SK-N-SH (cell line): ENCODE data around the gene IL37. TPM values are rescaled to one million over a fixed set of nuclear protein-coding genes. Genes with fewer than 3 reads are reported as not detected.

Source experiments
- CTCF ChIA-PET: fragments of 300-600, 350-600 bp; formaldehyde crosslinking; extraction: SDS; loops from one replicate; lab custom pipeline; 2021; lab: Yijun Ruan, JAX
- POLR2A ChIA-PET: fragments of 350-600 bp; sonication (Branson Sonifier 250); formaldehyde crosslinking; extraction: SDS; loops from one replicate; lab custom pipeline; 2020; ENCODE audit warnings: antibody characterized with exemption, inconsistent platforms; lab: Yijun Ruan, JAX
- DNase-seq: peaks from one replicate; pipeline ENCODE4 v3.0.0; 2012
- H2AFZ ChIP-seq: fragments of 200-600 bp; sonication (generic); 2 replicates; pipeline ENCODE4 v1.8.1; 2016; ENCODE audit warnings: antibody characterized with exemption, mild to moderate bottlenecking, low read depth
- H3F3A ChIP-seq: fragments of 200-600 bp; sonication (generic); replicated peaks from 2 replicates; pipeline ENCODE3; 2016; ENCODE audit warnings: antibody characterized with exemption, mild to moderate bottlenecking; ENCODE audit not compliant: insufficient read depth
- H3K27ac ChIP-seq, 2 experiments: fragments of 200-500 bp in 1 of 2; fragments of 200-600 bp in 1 of 2; sonication (Bioruptor generic) in 1 of 2; sonication (generic), shearing (Covaris generic) in 1 of 2; 2 replicates each; pipeline versions ENCODE4 v1.5.1 to v1.6.1; 2014 to 2016; ENCODE audit warnings: low read depth in 2 of 2, inconsistent platforms in 1 of 2, low read length in 1 of 2, mild to moderate bottlenecking in 1 of 2, mixed read lengths in 1 of 2
- H3K27me3 ChIP-seq: fragments of 200-600 bp; sonication (generic), shearing (Covaris generic); 2 replicates; pipeline ENCODE4 v1.6.1; 2016; ENCODE audit warnings: mixed run types; ENCODE audit not compliant: insufficient read depth
- H3K36me3 ChIP-seq, 2 experiments: fragments of 200-500 bp in 1 of 2; fragments of 200-600 bp in 1 of 2; sonication (Bioruptor generic) in 1 of 2; sonication (generic) in 1 of 2; replicated peaks in 1 of 2; 2 replicates each; pipeline versions ENCODE3 to v1.5.1; 2014 to 2016; ENCODE audit warnings: low read length in 1 of 2, mild to moderate bottlenecking in 1 of 2; ENCODE audit not compliant: insufficient read depth in 2 of 2, control insufficient read depth in 1 of 2
- H3K4me1 ChIP-seq, 2 experiments: fragments of 200-500 bp in 1 of 2; fragments of 200-600 bp in 1 of 2; sonication (Bioruptor generic) in 1 of 2; sonication (generic), shearing (Covaris generic) in 1 of 2; 2 replicates each; pipeline versions ENCODE4 v1.5.1 to v1.6.1; 2014 to 2016; ENCODE audit warnings: low read depth in 1 of 2, low read length in 1 of 2, mixed run types in 1 of 2; ENCODE audit not compliant: insufficient read depth in 2 of 2, control insufficient read depth in 1 of 2
- H3K4me2 ChIP-seq: fragments of 200-600 bp; sonication (generic), shearing (Covaris generic); 2 replicates; pipeline ENCODE4 v1.6.1; 2017; ENCODE audit warnings: mixed run types
- H3K4me3 ChIP-seq, 2 experiments: fragments of 200-500 bp in 1 of 2; fragments of 200-600 bp in 1 of 2; sonication (Bioruptor generic) in 1 of 2; sonication (generic), shearing (Covaris generic) in 1 of 2; 2 replicates each; pipeline versions ENCODE4 v1.5.1 to v1.8.1; 2014 to 2016; ENCODE audit warnings: low read depth in 2 of 2, inconsistent platforms in 1 of 2, low read length in 1 of 2, mild to moderate bottlenecking in 1 of 2, mixed read lengths in 1 of 2, moderate library complexity in 1 of 2
- H3K79me2 ChIP-seq: fragments of 200-600 bp; sonication (generic); 2 replicates; pipeline ENCODE4 v1.8.1; 2017; ENCODE audit warnings: mild to moderate bottlenecking; ENCODE audit not compliant: insufficient read depth
- H3K9ac ChIP-seq: fragments of 200-600 bp; sonication (generic); 2 replicates; pipeline ENCODE4 v1.6.1; 2017; ENCODE audit warnings: mixed run types
- H3K9me2 ChIP-seq: fragments of 200-600 bp; sonication (generic); 2 replicates; pipeline ENCODE4 v1.6.1; 2017; ENCODE audit warnings: mixed run types
- H3K9me3 ChIP-seq: fragments of 200-600 bp; sonication (generic); 2 replicates; pipeline ENCODE4 v1.6.1; 2017; ENCODE audit warnings: mixed run types, mild to moderate bottlenecking, moderate library complexity
- H4K20me1 ChIP-seq: fragments of 200-600 bp; sonication (generic); 2 replicates; pipeline ENCODE4 v1.6.1; 2017; ENCODE audit warnings: mild to moderate bottlenecking, mixed run types; ENCODE audit not compliant: insufficient read depth
- CHD2 ChIP-seq: fragments of 150-350 bp; IDR thresholded peaks from 2 replicates; pipeline ENCODE4 v1.6.1; 2018; ENCODE audit warnings: low read length; ENCODE audit not compliant: partially characterized antibody
- ELF1 ChIP-seq: IDR thresholded peaks from 2 replicates; pipeline ENCODE4 v1.4.0; 2012
- EZH2phosphoT487 ChIP-seq: fragments of 200-600 bp; sonication (generic); IDR thresholded peaks from 2 replicates; pipeline ENCODE4 v1.6.1; 2017; ENCODE audit warnings: low read depth, mixed run types, mild to moderate bottlenecking, antibody characterized with exemption, moderate library complexity, borderline replicate concordance
- FOXM1 ChIP-seq: IDR thresholded peaks from 2 replicates; pipeline ENCODE4 v1.4.0; 2012; ENCODE audit warnings: low read depth, mild to moderate bottlenecking
- GABPA ChIP-seq: IDR thresholded peaks from 2 replicates; pipeline ENCODE4 v1.4.0; 2012; ENCODE audit warnings: low read depth, mild to moderate bottlenecking
- MEF2A ChIP-seq: IDR thresholded peaks from 2 replicates; pipeline ENCODE4 v1.4.0; 2012; ENCODE audit warnings: low read depth, borderline replicate concordance
- MXI1 ChIP-seq: IDR thresholded peaks from 2 replicates; pipeline ENCODE4 v1.6.1; 2012; ENCODE audit warnings: mild to moderate bottlenecking, low read depth, low read length, improper control_type of control experiment
- NRF1 ChIP-seq: IDR thresholded peaks from 2 replicates; pipeline ENCODE4 v1.6.1; 2012; ENCODE audit warnings: low read depth, mild to moderate bottlenecking, low read length
- REST ChIP-seq: IDR thresholded peaks from 2 replicates; pipeline ENCODE4 v1.6.1; 2012; ENCODE audit warnings: mild to moderate bottlenecking, low read depth, low read length, moderate library complexity
- RFX5 ChIP-seq: IDR thresholded peaks from 2 replicates; pipeline ENCODE4 v1.6.1; 2012; ENCODE audit warnings: mild to moderate bottlenecking, improper control_type of control experiment, low read length
- RXRA ChIP-seq: IDR thresholded peaks from 2 replicates; pipeline ENCODE4 v1.4.0; 2012; ENCODE audit warnings: low read depth, mild to moderate bottlenecking, borderline replicate concordance
- TAF1 ChIP-seq: IDR thresholded peaks from 2 replicates; pipeline ENCODE4 v1.6.1; 2012; ENCODE audit warnings: low read depth, mild to moderate bottlenecking, low read length, moderate library complexity, borderline replicate concordance
- TEAD4 ChIP-seq: IDR thresholded peaks from 2 replicates; pipeline ENCODE4 v1.4.0; 2012; ENCODE audit warnings: mild to moderate bottlenecking, borderline replicate concordance; ENCODE audit not compliant: insufficient read depth
- YY1 ChIP-seq: IDR thresholded peaks from 2 replicates; pipeline ENCODE4 v1.4.0; 2012; ENCODE audit warnings: low read depth, mild to moderate bottlenecking
- ZBTB33 ChIP-seq: IDR thresholded peaks from 2 replicates; pipeline ENCODE4 v1.4.0; 2012; ENCODE audit warnings: low read depth, borderline replicate concordance
- WGBS: methylation state at CpG from one replicate; pipeline ENCODE4 v1.1.6; 2017; ENCODE audit warnings: low lambda C conversion rate; 5-methylcytosine and 5-hydroxymethylcytosine counted together
- polyA plus RNA-seq, 3 experiments: library from polyadenylated mRNA; depleted of rRNA; stranded (reverse); fragments of >200 nt; gene quantifications; 2 replicates each; pipeline ENCODE4 v1.2.3, GENCODE V29; 2012
- TF ChIP-seq, protein P1 (sequence below): fragments of 200-600 bp; sonication (generic); IDR thresholded peaks from 2 replicates; pipeline ENCODE4 v1.6.1; 2017; ENCODE audit warnings: antibody characterized with exemption, mild to moderate bottlenecking, moderate library complexity
- TF ChIP-seq, protein P2 (sequence below): fragments of 150-350 bp; IDR thresholded peaks from 2 replicates; pipeline ENCODE4 v1.6.1; 2016; ENCODE audit warnings: mild to moderate bottlenecking, low read depth, low read length

The IL37 gene
- polyA plus RNA-seq, 1 of the 3 experiments (the other 2 are of a cell fraction), result not detected

GRCh38 chr2:112918256-112918655, 7.3 kb downstream of the IL37 start:
- Histone ChIP-seq H3K9me2 (no peaks in the 10 kb centered on the region), H3F3A (no peaks in the 10 kb centered on the region), H3K9me3 (no peaks in the 10 kb centered on the region), H3K27ac (no peak overlapping the region), H3K4me2 (no peak overlapping the region), H4K20me1 (no peaks in the 10 kb centered on the region), H3K36me3 (no peaks in the 10 kb centered on the region), H3K79me2 (no peaks in the 10 kb centered on the region), H3K4me3 (no peak overlapping the region), H3K27me3 (peaks cover 27% of the 10 kb centered on the region; the same call in 1 of the 2 replicates), H2AFZ (no peak overlapping the region), H3K9ac (no peak overlapping the region), H3K4me1 (no peaks in the 10 kb centered on the region)
- CTCF ChIA-PET, result interaction anchor here (1.5 kb wide), 1 partner anchor 41 kb away, joined by 3 read pairs; no protein-coding TSS in a partner anchor
- DNase-seq, result no peak
- WGBS, result 10% methylated on average over 4 of the region's 4 CpGs
- POLR2A ChIA-PET, result no interaction called here
- TF ChIP-seq RXRA (no peak), FOXM1 (no peak), MEF2A (no peak), MXI1 (no peak)

DNA sequence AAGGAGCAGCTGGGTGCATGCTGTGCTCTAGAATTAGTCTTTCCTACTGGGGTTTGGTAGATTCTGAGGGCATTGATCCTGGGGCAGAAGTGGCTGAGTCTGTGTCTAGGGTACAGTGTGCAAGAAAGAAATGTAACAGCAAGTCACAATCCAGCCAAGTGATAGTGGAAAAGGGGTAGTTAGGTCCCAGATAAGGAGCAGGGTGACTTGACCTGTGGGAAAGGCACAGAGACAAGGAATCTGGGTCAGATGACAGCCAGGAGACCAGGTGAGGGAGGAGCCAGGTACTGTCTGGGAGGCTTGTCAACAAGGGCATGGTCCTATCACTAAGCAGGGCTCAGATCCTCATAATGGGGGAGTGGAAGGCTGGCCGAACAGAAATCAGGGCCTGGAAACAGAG, 8.1 kb downstream of the IL37 start:
- ChIA-PET CTCF (no interaction called here), POLR2A (no interaction called here)
- Histone ChIP-seq H3K79me2 (no peaks in the 10 kb centered on the region), H3K9me2 (no peaks in the 10 kb centered on the region), H4K20me1 (no peaks in the 10 kb centered on the region), H3K36me3 (no peaks in the 10 kb centered on the region), H3K9ac (no peak overlapping the region), H3K4me1 (no peaks in the 10 kb centered on the region), H3K27me3 (peaks cover 35% of the 10 kb centered on the region; the same call in 1 of the 2 replicates), H2AFZ (no peak overlapping the region), H3K27ac (no peak overlapping the region), H3K4me2 (no peak overlapping the region), H3F3A (no peaks in the 10 kb centered on the region), H3K9me3 (no peaks in the 10 kb centered on the region), H3K4me3 (no peak overlapping the region)
- no peak for DNase-seq
- WGBS, result 15% methylated on average over 1 of the region's 1 CpG
- no peak for TF ChIP-seq YY1
- TF ChIP-seq CHD2, result no peak
- TF ChIP-seq TEAD4, result no peak
- no peak for TF ChIP-seq MXI1
- no peak for TF ChIP-seq TAF1
- TF ChIP-seq REST, result no peak
- no peak for TF ChIP-seq ZBTB33
- TF ChIP-seq RFX5, result no peak
- no peak for TF ChIP-seq ELF1
- TF ChIP-seq GABPA, result no peak
- no peak for TF ChIP-seq NRF1
- TF ChIP-seq, protein P1, sequence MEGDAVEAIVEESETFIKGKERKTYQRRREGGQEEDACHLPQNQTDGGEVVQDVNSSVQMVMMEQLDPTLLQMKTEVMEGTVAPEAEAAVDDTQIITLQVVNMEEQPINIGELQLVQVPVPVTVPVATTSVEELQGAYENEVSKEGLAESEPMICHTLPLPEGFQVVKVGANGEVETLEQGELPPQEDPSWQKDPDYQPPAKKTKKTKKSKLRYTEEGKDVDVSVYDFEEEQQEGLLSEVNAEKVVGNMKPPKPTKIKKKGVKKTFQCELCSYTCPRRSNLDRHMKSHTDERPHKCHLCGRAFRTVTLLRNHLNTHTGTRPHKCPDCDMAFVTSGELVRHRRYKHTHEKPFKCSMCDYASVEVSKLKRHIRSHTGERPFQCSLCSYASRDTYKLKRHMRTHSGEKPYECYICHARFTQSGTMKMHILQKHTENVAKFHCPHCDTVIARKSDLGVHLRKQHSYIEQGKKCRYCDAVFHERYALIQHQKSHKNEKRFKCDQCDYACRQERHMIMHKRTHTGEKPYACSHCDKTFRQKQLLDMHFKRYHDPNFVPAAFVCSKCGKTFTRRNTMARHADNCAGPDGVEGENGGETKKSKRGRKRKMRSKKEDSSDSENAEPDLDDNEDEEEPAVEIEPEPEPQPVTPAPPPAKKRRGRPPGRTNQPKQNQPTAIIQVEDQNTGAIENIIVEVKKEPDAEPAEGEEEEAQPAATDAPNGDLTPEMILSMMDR, result no peak
- no peak for TF ChIP-seq FOXM1
- TF ChIP-seq EZH2phosphoT487, result no peak
- TF ChIP-seq, protein P2, sequence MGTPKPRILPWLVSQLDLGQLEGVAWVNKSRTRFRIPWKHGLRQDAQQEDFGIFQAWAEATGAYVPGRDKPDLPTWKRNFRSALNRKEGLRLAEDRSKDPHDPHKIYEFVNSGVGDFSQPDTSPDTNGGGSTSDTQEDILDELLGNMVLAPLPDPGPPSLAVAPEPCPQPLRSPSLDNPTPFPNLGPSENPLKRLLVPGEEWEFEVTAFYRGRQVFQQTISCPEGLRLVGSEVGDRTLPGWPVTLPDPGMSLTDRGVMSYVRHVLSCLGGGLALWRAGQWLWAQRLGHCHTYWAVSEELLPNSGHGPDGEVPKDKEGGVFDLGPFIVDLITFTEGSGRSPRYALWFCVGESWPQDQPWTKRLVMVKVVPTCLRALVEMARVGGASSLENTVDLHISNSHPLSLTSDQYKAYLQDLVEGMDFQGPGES, result no peak
